Mesothelial cell of epicardium (in vitro differentiated cells): ENCODE measurements around the gene OR7G2. TPM values are rescaled to one million over a fixed set of nuclear protein-coding genes. Genes with fewer than 3 reads are reported as not detected.
A peak's percentile ranks its signal among the peaks of the same experiment; 100 is the strongest.
"Not testable (repeated sequence)": the region's sequence is repeated elsewhere in the genome, so short reads cannot be mapped to it uniquely, and the experiment has no call there.

Experiments used
- DNase-seq, 2 experiments: peaks; one replicate each; pipeline ENCODE4 v3.0.0; 2021; ENCODE audit warnings: low spot score in 2 of 2; ENCODE audit not compliant: unreplicated experiment in 2 of 2
- H3K27ac Mint-ChIP-seq: 2 replicates; pipeline ENCODE4 v1.8.0; 2021; ENCODE audit warnings: mixed read lengths
- H3K27me3 Mint-ChIP-seq: 2 replicates; pipeline ENCODE4 v1.8.0; 2021; ENCODE audit warnings: low read depth, mixed read lengths
- H3K36me3 Mint-ChIP-seq: 2 replicates; pipeline ENCODE4 v1.8.0; 2021; ENCODE audit warnings: mixed read lengths
- H3K4me1 Mint-ChIP-seq: 2 replicates; pipeline ENCODE4 v1.8.0; 2021; ENCODE audit warnings: mixed read lengths
- H3K4me3 Mint-ChIP-seq: 2 replicates; pipeline ENCODE4 v1.8.0; 2021; ENCODE audit warnings: mild to moderate bottlenecking, moderate library complexity, mixed read lengths
- H3K9me3 Mint-ChIP-seq: 2 replicates; pipeline ENCODE4 v1.8.0; 2021; ENCODE audit warnings: mixed read lengths
- total RNA-seq: library from RNA; stranded (reverse); gene quantifications from 3 replicates; pipeline ENCODE4 v1.2.1, GENCODE V29; 2021
- TF ChIP-seq, protein P1 (sequence below): fragments of 200-600 bp; sonication (generic); IDR thresholded peaks from one replicate; pipeline ENCODE4 v1.5.0; 2021; ENCODE audit warnings: antibody characterized with exemption; ENCODE audit not compliant: unreplicated experiment

OR7G2 gene
- total RNA-seq, 1 donor from 2014 or later, result not detected

DNA sequence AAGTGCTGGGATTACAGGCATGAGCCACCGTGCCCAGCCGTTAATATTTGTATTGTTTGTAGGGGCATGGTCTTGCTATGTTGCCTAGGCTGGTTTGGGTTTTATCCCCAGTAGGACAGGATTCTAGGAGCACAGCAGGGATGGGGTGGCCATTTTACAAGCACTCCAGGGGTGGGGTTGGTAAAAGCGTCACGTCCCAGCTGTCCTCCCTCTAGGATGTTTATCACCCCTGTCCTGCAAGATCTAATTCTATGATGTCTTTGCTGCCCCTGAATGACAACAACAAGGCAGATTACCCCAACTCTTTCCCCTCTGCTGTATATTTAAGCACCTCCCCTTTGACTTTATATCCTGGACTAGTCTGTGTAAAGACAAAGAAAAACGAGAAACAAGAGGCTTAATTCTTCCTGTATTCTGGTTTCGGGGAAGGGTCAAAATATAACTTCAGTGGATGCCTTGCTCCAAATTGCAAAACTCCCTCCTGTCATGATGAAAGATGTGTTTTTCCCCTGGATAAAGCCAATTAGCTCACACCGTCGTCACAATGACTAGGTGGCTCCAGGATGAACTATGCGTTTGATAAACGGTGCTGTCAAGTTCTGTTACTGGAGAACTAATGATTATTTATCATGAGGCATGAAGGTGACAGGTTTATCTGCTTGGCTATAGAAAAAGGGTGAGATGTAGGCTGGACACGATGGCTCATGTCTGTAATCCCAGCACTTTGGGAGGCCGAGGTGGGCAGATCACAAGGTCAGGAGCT lies 48.2 kb downstream of the OR7G2 start:
- no peak for DNase-seq
- H3K27me3 Mint-ChIP-seq, result peaks cover 2% of the 10 kb centered on the region
- H3K36me3 Mint-ChIP-seq, result no peaks in the 10 kb centered on the region
- H3K9me3 Mint-ChIP-seq, result no peaks in the 10 kb centered on the region
- peaks cover 34% of the 10 kb centered on the region for H3K4me1 Mint-ChIP-seq
- peak overlapping the region; percentile 84 for H3K27ac Mint-ChIP-seq
- TF ChIP-seq, protein P1, sequence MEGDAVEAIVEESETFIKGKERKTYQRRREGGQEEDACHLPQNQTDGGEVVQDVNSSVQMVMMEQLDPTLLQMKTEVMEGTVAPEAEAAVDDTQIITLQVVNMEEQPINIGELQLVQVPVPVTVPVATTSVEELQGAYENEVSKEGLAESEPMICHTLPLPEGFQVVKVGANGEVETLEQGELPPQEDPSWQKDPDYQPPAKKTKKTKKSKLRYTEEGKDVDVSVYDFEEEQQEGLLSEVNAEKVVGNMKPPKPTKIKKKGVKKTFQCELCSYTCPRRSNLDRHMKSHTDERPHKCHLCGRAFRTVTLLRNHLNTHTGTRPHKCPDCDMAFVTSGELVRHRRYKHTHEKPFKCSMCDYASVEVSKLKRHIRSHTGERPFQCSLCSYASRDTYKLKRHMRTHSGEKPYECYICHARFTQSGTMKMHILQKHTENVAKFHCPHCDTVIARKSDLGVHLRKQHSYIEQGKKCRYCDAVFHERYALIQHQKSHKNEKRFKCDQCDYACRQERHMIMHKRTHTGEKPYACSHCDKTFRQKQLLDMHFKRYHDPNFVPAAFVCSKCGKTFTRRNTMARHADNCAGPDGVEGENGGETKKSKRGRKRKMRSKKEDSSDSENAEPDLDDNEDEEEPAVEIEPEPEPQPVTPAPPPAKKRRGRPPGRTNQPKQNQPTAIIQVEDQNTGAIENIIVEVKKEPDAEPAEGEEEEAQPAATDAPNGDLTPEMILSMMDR, result no peak
- no peak overlapping the region for H3K4me3 Mint-ChIP-seq

DNA sequence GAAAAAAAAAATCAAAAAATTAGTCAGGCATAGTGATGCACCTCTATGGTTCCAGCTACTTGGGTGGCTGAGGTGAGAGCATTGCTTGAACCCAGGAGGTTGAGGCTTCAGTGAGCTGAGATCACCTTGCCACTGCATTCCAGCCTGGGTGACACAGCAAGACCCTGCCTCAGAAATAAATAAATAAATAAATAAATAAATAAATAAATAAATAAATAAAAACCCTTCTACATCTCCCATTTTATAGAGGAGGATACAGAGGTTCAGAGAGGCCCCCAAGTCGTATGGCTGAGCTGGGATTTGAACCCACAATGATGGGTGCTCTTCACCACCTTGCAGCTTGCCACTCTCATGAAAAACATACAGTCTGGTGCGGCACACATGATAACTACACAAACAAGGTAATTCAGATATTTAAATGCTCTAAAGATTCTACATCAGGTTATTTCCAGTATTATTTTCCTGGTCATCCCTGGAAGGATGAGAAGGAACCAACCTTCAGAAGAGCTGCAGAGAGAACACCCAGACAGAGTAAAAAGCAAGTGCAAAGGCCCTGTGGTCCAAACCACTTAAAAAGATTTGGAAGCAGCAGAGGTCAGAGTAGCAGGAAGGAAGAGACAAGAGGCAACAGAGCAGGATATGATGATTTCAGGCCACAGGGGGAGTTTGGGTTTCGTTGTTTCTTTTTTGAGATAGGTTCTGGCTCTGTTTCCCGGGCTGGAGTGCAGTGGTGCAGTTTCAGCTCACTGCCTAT lies 49.6 kb downstream of the OR7G2 start:
- H3K9me3 Mint-ChIP-seq, result no peaks in the 10 kb centered on the region
- no peak overlapping the region for H3K4me3 Mint-ChIP-seq
- peaks cover 2% of the 10 kb centered on the region for H3K27me3 Mint-ChIP-seq
- TF ChIP-seq, protein P1, result no peak
- H3K4me1 Mint-ChIP-seq, result peaks cover 36% of the 10 kb centered on the region
- no peak overlapping the region for H3K27ac Mint-ChIP-seq
- no peaks in the 10 kb centered on the region for H3K36me3 Mint-ChIP-seq
- no peak for DNase-seq

DNA sequence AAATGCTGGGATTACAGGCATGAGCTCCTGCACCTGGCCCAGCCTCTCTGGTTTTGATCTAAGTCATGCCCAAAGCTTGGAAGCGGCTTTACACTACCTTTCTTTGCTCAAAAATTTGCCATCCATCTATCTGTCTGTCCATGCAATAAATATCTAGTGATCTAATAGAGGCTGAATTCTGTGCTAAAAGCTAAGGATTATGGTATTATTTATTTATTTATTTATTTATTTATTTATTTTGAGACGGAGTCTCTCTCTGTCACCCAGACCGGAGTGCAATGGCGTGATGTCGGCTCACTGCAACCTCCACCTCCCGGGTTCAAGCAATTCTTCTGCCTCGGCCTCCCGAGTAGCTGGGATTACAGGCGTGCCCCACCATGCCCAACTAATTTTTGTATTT lies 51.1 kb downstream of the OR7G2 start:
- not testable (repeated sequence) for H3K9me3 Mint-ChIP-seq, H3K4me3 Mint-ChIP-seq, DNase-seq, H3K27ac Mint-ChIP-seq, H3K27me3 Mint-ChIP-seq, H3K36me3 Mint-ChIP-seq
- H3K4me1 Mint-ChIP-seq, result peaks cover 36% of the 10 kb centered on the region

DNA sequence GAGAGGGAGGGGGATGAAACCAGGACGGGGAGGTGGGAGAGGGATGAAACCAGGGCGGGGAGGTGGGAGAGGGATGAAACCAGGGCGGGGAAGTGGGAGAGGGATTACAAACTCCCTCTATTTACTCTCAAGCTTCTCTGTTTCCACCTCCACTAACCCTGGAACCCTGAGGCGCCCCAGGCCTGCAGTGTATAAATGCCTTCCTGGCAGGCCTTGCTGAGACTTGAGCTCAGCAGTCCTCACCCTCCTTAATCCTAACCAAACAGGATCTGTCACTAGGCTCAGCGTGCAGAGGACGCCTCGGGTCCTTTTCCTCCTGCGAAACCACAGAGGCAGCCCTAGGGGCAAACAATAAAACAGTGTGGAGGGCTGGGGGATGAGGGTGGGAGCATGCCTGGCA lies 52.5 kb downstream of the OR7G2 start:
- TF ChIP-seq, protein P1, result no peak
- Mint-ChIP-seq H3K9me3 (no peaks in the 10 kb centered on the region), H3K36me3 (no peaks in the 10 kb centered on the region), H3K4me3 (no peak overlapping the region), H3K27me3 (peaks cover 2% of the 10 kb centered on the region), H3K4me1 (peaks cover 32% of the 10 kb centered on the region), H3K27ac (peak overlapping the region; percentile 86)
- peak; percentile 31 to 56 for DNase-seq

DNA sequence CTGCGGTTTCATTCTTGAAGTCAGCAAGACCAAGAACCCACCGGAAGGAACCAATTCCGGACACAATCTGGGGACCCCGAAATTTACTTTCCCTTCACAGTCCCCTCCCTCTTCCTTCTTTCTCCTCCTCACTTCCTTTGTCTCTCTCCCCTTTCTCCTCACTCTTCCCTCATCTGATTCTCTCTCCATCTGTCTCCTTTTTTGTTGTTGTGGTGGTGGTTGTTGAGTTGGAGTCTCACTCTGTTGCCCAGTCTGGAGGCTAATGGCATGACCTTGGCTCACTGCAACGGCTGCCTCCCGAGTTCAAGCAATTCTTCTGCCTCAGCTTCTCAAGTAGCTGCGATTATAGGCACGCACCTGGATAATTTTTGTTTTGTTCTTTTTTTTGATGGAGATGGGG lies 53.1 kb downstream of the OR7G2 start:
- Mint-ChIP-seq H3K36me3 (no peaks in the 10 kb centered on the region), H3K27me3 (peaks cover 2% of the 10 kb centered on the region), H3K4me1 (peaks cover 27% of the 10 kb centered on the region), H3K4me3 (no peak overlapping the region), H3K27ac (peak overlapping the region; percentile 86), H3K9me3 (no peaks in the 10 kb centered on the region)
- TF ChIP-seq, protein P1, result no peak
- no peak for DNase-seq

DNA sequence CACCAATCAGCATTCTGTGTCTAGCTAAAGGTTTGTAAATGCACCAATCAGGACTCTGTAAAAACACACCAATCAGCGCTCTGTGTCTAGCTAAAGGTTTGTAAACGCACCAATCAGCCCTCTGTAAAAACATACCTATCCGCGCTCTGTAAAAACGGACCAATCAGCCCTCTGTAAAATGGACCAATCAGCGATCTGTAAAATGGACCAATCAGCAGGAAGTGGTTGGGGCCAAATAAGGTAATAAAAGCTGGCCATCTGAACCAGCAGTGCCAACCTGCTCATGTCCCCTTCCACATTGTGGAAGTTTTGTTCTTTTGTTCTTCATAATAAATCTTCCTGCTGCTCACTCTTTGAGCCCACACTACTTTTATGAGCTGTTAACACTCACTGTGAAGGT lies 53.6 kb downstream of the OR7G2 start:
- H3K27me3 Mint-ChIP-seq, H3K4me3 Mint-ChIP-seq, DNase-seq, H3K9me3 Mint-ChIP-seq, H3K36me3 Mint-ChIP-seq: not testable (repeated sequence)
- peaks cover 23% of the 10 kb centered on the region for H3K4me1 Mint-ChIP-seq
- peak overlapping the region; percentile 86 for H3K27ac Mint-ChIP-seq
